Tibial nerve (tissue), 3 donors: ENCODE results near the gene CD47.

ENCODE experiments used
- POLR2A ChIP-seq, 2 donors: fragments of 450-650 bp; IDR thresholded peaks; one replicate each; pipeline ENCODE4 v1.6.1; 2017; ENCODE audit warnings: antibody characterized with exemption in 2 of 2, mild to moderate bottlenecking in 2 of 2, moderate library complexity in 2 of 2
- TF ChIP-seq, protein P1 (sequence below), 5 experiments: fragments of 200-600 bp in 3 of 5; fragments of 450-650 bp in 2 of 5; sonication (generic) in 3 of 5; IDR thresholded peaks; one replicate each; pipeline ENCODE4 v1.5.1; 2016 to 2019; ENCODE audit warnings: antibody characterized with exemption in 5 of 5, mild to moderate bottlenecking in 3 of 5, moderate library complexity in 2 of 5

DNA sequence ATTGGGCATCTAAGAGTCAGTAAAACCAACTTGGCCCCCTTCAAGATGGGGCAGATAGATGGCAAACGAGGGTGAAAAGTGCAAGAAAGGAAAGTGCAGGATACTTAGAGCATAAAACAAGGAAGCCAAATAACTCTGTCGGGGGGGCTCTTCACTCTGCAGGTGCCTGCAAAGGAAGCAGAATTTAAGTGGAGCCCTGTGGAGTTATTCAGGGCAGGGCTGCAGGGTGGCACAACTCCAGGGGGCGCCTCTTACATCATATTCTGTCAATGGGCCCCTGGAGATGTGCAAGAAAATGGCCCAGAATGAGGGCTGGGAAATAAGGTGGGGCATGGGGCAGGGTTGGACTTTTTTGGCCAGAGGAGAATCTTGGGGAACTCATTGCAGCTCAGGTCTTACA, 69.7 kb downstream of the CD47 start:
- no peak for TF ChIP-seq POLR2A (IDR thresholded peaks at IDR 0.05)
- TF ChIP-seq, protein P1, sequence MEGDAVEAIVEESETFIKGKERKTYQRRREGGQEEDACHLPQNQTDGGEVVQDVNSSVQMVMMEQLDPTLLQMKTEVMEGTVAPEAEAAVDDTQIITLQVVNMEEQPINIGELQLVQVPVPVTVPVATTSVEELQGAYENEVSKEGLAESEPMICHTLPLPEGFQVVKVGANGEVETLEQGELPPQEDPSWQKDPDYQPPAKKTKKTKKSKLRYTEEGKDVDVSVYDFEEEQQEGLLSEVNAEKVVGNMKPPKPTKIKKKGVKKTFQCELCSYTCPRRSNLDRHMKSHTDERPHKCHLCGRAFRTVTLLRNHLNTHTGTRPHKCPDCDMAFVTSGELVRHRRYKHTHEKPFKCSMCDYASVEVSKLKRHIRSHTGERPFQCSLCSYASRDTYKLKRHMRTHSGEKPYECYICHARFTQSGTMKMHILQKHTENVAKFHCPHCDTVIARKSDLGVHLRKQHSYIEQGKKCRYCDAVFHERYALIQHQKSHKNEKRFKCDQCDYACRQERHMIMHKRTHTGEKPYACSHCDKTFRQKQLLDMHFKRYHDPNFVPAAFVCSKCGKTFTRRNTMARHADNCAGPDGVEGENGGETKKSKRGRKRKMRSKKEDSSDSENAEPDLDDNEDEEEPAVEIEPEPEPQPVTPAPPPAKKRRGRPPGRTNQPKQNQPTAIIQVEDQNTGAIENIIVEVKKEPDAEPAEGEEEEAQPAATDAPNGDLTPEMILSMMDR (IDR thresholded peaks at IDR 0.05): no peak
